Measurements from ENCODE around the gene FBXO34.
"Not testable (repeated sequence)": the region's sequence is repeated elsewhere in the genome, so short reads cannot be mapped to it uniquely, and the experiment has no call there.

GRCh38 chr14:55312379-55313030 is 41.3 kb downstream of the FBXO34 start:
- TF ChIP-seq PPARA (CRISPR knock-in tag; IDR thresholded peaks at IDR 0.05; ENCODE audit: borderline replicate concordance); RARB (CRISPR knock-in tag; IDR thresholded peaks at IDR 0.05); ARNTL (CRISPR knock-in tag; IDR thresholded peaks at IDR 0.05; ENCODE audit: borderline replicate concordance, low read depth); ISL1 (CRISPR knock-in tag; IDR thresholded peaks at IDR 0.05); ESRRG (CRISPR knock-in tag; IDR thresholded peaks at IDR 0.05); OSR1 (CRISPR knock-in tag; IDR thresholded peaks at IDR 0.05); ZFP3 (CRISPR knock-in tag; IDR thresholded peaks at IDR 0.05); ZNF8 (CRISPR knock-in tag; IDR thresholded peaks at IDR 0.05); SNAI2 (CRISPR knock-in tag; IDR thresholded peaks at IDR 0.05): not testable (repeated sequence)
- TF ChIP-seq, protein P1, sequence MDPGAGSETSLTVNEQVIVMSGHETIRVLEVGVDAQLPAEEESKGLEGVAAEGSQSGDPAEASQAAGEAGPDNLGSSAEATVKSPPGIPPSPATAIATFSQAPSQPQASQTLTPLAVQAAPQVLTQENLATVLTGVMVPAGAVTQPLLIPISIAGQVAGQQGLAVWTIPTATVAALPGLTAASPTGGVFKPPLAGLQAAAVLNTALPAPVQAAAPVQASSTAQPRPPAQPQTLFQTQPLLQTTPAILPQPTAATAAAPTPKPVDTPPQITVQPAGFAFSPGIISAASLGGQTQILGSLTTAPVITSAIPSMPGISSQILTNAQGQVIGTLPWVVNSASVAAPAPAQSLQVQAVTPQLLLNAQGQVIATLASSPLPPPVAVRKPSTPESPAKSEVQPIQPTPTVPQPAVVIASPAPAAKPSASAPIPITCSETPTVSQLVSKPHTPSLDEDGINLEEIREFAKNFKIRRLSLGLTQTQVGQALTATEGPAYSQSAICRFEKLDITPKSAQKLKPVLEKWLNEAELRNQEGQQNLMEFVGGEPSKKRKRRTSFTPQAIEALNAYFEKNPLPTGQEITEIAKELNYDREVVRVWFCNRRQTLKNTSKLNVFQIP (CRISPR knock-in tag; IDR thresholded peaks at IDR 0.05; ENCODE audit: borderline replicate concordance, low read depth) = not testable (repeated sequence)
